ENCODE results near the gene CALR.

DNA sequence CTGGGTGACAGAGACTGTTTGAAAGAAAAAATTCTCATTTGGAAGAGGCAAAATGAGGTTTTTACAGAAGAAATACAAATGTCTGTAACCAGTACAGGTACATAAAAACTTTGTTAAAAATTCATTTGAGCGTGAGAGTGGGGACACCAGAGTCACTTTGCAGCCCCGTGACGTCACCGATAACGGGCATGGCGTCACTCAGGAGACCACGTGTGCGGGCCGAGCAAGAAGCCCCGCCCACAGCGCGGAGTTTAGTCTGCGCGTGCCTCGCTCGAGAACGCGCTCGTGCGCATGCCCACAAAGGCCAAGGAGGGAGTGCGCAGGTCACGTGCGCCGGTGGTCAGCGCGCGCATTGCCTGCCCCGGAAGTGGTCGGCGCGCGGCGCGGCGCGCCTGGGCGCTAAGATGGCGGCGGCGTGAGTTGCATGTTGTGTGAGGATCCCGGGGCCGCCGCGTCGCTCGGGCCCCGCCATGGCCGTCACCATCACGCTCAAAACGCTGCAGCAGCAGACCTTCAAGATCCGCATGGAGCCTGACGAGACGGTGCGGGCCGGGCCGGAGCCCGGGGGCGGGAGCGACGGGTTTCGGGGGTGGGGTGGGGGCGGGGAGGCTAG, 7.2 kb downstream of the CALR start, which contains the start of gene RAD23A:
- no peak for TF ChIP-seq CTCF (conservative IDR thresholded peaks at IDR 0.05 in 1 of 2, IDR thresholded peaks at IDR 0.05 in 1 of 2; ENCODE audit: low read depth in 1 of 2, low read length in 2 of 2)
- TF ChIP-seq EZH2 (IDR thresholded peaks at IDR 0.05; ENCODE audit: low read length, missing control alignments): no peak

Measured in fibroblast of lung (primary cell).